ENCODE data around the gene PRELID3B.
"Not testable (repeated sequence)": the region's sequence is repeated elsewhere in the genome, so short reads cannot be mapped to it uniquely, and the experiment has no call there.

PRELID3B gene

DNA sequence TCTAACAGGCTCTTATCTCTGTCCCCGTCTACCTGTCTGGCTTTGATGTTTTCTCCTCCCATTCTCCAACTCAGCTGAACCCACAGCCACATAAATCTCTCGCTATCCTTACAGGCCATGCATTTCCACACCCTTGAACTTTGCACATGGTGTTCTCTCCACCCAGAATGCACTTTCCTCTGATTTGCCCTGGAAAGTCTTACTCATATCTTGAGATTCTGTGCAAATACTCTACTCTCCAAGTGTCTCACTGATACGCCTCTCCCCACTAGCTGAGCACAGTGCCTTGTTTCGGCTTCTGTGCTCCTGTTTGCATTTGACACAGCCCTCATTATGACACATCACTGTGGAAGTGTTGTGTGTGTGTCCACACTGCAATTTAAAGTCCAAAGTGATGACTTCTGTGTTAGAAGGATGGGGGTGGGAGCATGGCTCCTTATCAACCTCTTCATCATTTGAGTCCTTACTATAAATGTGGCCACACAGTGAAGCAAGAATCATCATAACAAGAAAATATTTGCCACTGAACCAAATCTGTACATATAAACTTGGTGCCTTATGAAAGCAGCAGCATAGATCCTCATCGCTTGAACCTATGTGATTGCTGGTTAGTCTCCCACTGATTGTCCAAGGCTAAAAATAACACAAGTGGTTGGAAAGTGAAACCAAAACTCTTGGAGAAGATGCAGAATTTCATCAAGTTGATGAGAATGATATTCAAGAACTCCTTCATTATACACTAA lies 5.5 kb upstream of the PRELID3B start:
- no peak for DNase-seq

DNA sequence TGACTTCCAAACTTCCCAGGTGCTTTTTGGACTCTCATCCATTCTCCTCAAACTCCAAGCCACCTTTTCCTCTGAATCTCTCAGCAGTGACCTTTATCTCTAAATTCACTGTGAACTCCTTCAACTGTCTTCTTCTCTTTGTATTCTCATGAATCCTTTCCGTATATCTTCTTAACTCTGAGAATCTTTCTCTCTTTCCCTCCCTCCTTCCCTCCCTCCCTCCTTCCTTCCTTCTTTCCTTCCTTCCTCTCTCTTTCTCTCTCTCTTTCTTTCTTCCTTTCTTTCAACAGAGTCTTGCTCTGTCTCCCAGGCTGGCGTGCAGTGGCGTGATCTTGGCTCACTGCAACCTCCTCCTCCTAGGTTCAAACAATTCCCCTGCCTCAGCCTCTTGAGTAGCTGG lies 4.3 kb upstream of the PRELID3B start:
- no peak for DNase-seq

DNA sequence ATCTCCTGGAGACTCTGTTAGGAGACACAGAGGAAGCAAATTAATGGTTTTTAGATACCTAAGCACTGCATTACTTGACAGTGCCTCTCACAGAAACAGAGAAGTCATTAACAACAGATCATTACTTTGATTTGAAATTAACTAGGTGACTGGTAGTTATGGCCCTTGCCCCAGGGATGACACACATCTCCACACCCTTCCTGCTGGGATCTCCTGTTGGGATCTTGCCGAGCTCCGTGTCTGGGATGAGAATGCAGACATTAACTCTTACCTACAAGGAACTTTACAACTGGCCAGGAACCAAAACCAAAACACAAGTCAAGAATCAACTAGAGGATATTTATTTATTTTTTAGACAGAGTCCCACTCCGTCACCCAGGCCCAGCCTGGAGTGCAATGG lies 2.2 kb upstream of the PRELID3B start:
- no peak for DNase-seq

- DNase-seq, result no peak
These were observed 1.7 kb upstream of the PRELID3B start for GRCh38 chr20:59044295-59044694.

GRCh38 chr20:59043698-59044097 lies 1.1 kb upstream of the PRELID3B start:
- DNase-seq, result no peak

DNA sequence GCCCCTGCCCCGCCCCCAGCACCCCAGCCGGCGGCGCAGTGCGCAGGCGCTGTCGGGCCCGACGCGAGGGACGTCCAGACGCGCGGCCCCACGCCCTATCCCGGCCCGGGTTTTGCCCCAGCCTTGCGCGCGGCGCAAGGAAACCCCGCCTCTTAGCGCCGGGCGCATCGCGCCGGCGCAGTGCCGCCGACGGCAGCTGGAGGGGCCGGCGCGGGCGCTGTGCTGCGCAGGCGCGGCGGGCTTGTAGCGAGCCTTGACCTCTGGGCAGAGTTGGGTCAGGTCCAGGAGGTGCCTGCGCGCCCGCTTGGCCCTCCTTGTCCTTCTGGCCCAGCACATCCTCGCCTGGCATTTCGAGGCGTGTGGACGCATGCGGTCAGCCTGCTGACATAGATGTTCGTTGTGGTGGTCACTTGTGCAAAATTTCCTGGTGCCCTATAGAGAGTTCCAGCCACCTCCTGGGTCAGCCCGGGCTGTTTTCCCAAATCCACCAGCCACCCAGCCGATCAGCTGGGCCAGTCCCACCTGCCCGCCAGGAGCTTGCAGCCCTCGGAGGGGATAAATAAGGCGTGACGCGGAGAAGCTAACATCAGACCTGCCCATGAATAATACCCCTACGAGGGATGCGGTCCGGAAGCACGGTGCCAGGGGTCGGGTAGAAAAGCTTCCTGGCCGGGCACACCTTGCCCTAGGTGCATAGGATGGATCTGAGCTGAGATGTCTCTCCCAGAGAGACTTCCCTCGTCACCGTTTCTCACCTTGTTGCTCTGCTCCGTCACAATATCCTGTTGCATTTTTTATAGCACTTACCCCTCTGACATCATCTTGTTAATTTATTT lies 428 bp upstream of the PRELID3B start:
- peak; percentile 93 for DNase-seq

DNA sequence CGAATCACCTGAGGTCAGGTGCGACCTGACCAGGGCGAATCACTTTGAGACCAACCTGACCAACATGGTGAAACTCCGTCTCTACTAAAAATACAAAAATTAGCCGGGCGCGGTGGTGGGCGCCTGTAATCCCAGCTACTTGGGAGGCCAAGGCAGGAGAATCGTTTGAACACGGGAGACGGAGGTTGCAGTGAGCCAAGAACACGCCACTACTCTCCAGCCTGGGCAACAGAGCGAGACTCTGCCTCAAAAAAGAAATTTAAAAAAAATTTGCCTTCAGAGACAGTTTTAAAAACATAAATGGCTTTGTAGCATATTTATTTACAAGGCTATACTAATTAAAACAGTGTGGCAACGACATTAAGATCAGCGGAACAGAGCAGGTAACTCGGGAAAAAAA lies 1.1 kb downstream of the PRELID3B start:
- DNase-seq, result not testable (repeated sequence)

DNA sequence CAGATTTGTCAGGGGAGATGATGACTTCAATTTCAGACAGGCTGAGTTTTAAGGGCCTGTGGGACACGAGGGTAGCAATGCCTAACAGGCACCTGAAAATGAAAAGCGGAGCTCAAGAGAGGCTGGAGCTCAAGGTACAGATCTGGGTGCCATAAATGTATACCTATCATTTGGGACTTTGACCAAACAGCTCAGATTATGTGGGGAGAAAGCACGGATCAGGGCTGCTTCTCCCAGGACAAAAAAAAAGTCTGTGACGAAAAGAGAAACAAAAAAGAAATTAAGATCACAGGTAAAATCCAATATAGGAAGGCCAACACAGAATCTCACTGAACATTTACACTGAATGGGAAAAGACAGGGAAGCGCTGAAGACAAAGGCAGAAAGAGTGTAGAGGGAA lies 1.9 kb downstream of the PRELID3B start:
- DNase-seq, result no peak

DNA sequence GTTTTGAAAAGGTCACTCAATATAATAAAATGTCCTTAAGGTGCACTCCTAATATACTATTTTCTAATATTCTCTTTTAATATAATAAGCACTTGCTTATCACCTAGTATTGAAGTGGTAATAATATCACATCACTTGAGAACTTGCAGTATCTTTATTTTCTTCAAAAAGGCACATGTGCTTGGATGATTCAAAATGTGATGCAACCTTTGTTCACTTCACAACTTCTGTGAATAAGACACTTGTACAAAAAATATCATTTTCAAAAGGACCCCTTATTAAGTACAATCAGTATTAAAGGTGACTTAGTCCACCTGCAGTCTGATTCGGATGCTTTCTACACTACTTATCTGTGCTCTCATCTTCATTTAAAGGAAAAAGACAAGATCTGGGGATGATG lies 3.4 kb downstream of the PRELID3B start:
- no peak for DNase-seq

- DNase-seq, result no peak
These were observed 5.2 kb downstream of the PRELID3B start for GRCh38 chr20:59037386-59037785.

DNA sequence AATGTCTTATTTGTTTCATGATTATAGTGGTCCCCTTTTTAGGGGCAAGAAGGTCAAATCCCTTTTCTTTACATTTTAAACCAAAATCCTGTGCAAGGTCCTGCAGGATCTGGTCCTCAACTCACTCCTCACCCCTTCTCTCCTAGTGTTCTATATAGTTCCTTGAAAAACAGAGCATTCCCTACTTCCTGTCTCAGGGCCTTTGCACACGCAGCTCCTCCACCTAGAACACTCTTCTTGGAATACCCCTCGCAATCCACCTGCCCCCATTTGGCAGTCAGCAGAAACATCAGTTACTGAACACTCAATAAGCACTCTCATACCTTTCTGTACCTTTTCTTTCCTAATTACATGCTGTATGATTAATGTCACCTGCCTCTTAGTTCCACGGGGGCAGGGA lies 7.2 kb downstream of the PRELID3B start:
- no peak for DNase-seq

DNA sequence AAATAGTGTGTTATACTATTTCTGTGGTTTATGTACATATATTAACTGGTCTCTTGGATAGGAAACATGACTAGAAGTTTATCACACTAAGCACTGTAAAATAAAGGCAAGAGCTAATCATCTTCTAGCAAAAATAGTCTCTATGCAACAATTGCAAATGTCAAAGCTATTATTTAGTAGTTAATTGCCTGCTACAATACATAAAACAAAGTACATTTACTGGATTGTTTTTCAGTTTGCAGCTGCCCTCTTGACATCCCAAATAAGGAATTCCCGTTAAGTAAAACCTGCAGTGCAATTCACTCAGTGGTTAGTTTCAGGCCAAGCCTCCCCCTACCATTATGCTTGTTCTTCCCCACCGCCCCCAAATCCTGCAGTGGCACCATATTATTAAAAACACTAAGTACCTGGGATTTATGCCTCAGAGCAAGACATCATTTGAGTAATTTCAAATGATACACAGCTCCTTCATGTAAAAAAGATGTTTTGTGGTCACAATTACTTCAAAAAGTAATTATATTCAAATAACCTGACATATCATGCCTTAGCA lies 8.9 kb downstream of the PRELID3B start:
- DNase-seq, result no peak

DNA sequence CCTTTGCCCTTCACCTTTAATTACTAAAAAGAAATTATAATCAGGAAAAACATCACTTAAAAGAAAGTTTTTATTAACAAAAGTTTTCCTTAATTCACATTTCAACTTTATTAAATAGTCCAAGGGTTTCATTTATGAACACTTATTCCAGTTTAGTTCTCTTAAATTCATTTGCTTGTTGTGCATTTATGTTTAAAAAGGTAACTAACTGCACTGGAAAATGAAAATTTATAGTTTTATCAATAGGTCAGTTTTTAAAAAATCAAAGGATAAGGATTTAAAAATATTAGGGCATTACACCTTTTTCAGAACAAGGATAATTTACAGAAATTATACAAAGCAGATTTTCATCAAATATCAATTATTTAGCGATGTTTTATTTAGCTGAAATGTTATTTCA lies 9.5 kb downstream of the PRELID3B start:
- DNase-seq, result no peak

DNA sequence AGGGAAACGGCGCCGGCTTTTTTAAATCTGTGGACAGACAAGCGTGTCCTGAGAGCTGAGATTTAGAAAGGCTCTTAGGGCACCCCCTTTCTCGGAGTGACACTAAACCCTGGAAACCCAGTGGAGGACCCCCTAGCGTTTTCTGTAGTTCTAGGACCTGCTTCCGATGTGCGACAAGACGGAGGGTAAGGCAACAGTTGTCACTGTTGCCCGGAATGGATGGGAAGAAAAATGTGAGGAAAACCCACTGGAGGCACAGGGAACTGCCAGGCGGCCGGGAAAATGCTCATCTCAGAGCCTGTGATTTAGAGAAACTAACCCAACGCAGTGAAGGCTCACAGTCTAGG lies 9.9 kb downstream of the PRELID3B start:
- DNase-seq, result no peak

- peak; percentile 95 for DNase-seq
These were observed 10.4 kb downstream of the PRELID3B start, which contains the start of gene ATP5F1E for GRCh38 chr20:59032023-59032712. Gene ATP5F1E (minus strand): TSS chr20:59032335. CDS start chr20:59032251, 84 bp downstream.

GRCh38 chr20:59031564-59032022 lies 11.0 kb downstream of the PRELID3B start:
- DNase-seq, result no peak

DNA sequence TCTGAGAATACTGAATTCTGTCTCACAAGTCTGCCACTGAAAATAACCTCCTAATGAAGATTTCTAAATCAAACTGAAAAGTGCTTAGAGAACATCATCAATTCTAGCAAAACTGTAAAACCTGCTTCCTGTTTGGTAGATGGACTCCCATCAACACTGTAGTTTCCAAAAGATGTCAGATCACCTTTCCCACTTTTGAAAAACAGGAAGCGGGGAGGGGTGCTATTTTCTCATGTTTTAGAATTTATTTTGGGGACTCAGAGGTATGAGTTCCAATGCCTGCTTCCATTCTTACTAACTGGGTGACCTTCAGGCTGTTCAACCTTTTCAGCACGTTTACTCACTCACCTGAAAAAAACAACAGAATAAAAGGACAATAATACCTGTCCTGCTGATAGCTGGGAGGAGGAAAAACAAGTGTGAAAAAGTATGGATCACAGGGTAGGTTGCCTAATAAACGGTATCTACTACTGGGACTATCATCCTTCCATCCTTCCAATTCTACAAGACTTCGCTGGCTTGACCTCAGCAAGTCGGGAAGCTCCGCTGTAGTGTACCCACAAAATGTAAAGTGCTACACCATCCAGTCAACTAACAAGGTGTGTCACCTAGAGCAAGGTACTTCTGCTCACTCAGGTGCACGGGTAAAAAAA lies 11.5 kb downstream of the PRELID3B start:
- DNase-seq, result no peak

DNA sequence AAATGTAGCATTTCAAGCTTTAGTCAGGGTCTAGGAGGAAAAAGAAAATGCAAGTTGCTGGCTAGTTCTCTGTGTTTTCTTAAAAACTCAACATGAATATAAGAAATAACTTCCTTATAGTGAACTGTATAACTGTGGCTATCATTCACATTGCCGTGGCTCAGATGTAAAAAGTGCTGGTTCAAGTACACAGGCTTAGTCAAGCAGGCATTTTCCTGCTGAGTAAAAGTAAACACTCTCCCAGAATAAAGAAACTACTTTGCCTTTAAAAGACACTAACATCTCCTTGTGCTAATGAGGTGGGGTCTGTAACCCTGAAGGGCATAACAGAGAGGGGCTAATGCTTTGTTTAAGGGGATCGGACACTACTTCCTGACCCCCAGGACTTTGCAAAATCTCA lies 13.8 kb downstream of the PRELID3B start:
- no peak for DNase-seq

GRCh38 chr20:59027741-59028320 lies 14.8 kb downstream of the PRELID3B start:
- DNase-seq, result no peak

- no peak for DNase-seq
These were observed 15.5 kb downstream of the PRELID3B start for GRCh38 chr20:59026904-59027740.

- DNase-seq, result no peak
These were observed 17.1 kb downstream of the PRELID3B start for GRCh38 chr20:59025511-59025910.
